KG1 (cell line): ENCODE measurements around the gene TOR1B.

ENCODE experiments used
- DNase-seq: peaks from one replicate; lab custom pipeline; 2025; lab: John Stamatoyannopoulos, UW

The TOR1B gene

DNA sequence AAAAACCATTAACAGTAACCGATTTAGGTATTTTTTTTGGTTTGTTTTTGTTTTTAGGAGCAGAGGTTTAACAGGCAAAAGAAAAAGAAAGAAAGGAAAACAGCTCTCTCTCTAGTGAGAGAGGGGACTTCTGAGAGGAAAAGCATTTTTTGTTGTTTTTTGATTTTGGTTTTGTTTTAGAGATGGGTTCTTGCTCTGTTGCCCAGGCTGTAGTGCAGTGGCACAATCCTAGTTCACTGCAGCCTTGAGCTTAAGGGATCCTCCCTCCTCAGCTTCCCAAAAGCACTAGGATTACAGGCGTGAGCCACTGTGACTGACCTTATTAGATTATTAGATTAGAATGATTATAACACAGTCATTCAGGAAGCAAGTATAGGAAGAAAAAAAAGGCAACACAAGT is 42.4 kb downstream of the TOR1B start:
- no peak for DNase-seq

DNA sequence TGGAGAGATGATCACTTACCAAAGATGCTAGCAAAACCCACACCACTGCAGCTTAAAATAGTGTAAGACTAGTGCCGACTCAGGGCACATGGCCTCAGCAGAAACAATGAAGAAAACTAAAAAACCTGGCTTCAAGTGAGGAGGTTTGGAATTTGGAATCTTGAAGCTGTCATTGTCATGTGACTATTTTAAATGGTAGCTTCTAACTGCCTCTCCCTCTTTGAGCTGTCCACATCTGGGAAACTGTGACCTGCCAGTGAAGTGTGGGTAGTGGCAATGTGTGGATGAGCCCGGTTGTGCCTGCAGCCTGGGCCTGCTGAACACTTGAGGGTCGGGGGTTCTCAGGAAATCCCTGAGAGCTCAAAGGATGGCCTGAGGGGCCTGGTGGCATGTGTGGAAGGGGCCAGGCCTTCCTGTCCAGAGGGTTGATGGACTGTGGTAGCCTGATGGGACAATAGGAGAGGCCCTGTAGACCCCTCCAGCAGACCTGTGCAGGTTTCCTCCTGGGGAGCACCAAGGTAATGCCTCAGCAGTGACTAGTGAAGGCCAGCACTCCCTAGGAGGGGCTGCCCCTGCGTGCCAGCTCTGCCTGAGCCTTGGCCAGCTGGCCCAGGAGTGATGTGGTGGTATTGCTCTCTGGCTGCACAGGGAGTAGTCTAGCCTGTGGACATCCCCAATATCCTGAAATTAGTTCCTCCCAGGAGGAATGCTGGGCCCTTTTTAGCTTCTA is 45.9 kb downstream of the TOR1B start:
- DNase-seq, result no peak

DNA sequence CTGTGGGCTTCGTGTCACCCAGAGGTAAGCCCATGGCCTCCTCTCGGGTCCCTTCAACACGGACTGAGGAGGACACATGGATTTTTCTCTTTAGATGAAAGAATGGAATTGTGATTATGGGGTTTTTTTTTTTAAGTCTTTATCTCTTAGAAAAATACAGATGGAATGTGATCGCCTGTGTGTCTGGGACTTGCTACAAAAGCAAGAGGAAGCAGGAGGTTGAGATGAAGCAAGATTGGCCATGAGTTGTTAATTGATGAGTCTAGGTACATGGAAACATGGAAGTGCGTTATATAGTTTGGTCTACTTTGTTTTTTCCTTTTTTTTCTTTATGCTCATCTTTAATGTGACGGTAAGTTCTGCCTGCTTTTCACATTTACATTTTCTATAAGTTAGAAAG is 46.9 kb downstream of the TOR1B start:
- no peak for DNase-seq

DNA sequence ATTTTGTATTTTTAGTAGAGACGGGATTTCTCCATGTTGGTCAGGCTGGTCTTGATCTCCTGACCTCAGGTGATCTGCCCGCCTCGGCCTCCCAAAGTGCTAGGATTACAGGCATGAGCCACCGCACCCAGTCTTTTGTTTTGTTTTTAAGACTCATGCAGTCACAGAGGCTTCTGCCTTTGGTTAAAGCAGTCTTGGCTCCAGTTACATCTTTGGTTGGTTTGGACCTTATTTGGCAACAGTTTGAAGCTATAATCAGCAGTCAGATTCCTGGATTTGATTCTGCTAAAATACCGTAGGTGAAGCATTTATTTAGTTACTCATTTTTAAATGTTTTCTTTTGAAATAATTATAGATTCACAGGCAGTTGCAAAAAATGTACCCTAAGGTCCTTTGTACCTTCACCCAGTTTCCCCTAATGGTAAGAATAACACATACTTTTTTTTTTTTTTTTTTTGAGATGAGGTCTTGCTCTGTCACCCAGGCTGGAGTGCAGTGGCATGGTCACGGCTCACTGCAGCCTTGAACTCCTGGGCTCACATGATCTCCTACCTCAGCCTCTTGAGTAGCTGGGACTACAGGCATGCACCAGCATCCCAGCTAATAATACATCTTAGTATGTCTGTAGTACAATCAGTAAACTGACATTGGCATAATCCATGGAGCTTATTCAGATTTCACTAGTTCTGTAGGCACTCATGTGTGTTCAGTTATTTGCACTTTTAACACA is 48.0 kb downstream of the TOR1B start:
- DNase-seq, result no peak

GRCh38 chr9:129851821-129852220 is 48.8 kb downstream of the TOR1B start:
- DNase-seq, result no peak

GRCh38 chr9:129852579-129852978 is 49.6 kb downstream of the TOR1B start:
- DNase-seq, result no peak

- no peak for DNase-seq
These were observed 50.6 kb downstream of the TOR1B start for GRCh38 chr9:129853614-129854013.

DNA sequence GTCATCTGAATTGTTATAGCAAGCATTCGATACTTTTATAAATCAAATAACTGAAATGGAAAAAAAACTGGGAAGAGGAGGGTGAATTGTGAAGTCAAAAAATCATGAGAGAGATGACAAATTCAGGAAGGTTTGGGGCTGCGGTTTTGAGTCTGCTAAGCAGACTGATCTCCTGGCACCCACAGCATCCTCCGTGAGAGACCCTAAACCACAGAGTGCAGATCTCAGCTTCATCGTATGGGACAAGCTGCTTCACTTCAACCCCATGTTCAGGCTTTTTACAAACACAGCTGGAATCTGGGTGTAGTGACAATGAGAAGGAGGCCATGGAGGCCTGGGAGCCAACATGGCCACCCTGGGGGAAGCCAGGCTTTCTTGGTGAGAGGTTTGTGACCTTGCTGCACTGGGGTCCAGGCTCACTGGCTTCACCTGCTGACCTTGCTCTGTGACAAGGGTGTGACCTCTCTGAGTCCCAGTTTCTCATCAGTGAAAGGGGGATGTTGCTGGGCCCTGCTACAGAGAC is 51.7 kb downstream of the TOR1B start:
- DNase-seq, result no peak

DNA sequence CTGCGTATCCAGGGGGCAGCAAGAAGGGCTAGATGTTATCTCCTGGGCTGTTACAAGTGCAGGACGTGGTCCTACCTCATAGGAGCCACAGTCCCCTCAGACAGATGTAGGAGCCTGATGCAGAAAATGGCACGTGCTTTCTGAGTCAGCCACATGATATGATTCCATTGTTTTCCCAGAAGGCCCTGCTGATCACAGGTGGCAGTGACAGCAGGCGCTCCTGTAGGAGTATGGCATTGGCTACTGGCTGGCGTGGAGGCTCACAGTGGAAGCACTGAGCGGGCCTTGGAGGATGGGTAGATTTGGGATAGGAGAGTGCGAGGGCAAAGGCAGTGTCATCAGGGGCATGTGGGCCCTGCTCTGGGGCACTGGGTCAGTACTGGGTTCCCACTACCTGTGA is 54.2 kb downstream of the TOR1B start:
- DNase-seq, result no peak

GRCh38 chr9:129858167-129858962 is 55.4 kb downstream of the TOR1B start:
- no peak for DNase-seq
